Chondrocyte (in vitro differentiated cells): Measurements from ENCODE around the gene ZNF691. TPM values are rescaled to one million over a fixed set of nuclear protein-coding genes. Genes with fewer than 3 reads are reported as not detected.

Experiments
- DNase-seq: peaks from one replicate; pipeline ENCODE4 v3.0.0; 2021; ENCODE audit warnings: mixed read lengths, low spot score
- H3K27ac Mint-ChIP-seq: one replicate; pipeline ENCODE4 v1.8.0; 2021; ENCODE audit warnings: mild to moderate bottlenecking, moderate library complexity, mixed read lengths; ENCODE audit not compliant: unreplicated experiment
- H3K27me3 Mint-ChIP-seq: 2 replicates; pipeline ENCODE4 v1.8.0; 2021; ENCODE audit warnings: low read depth, mixed read lengths
- H3K36me3 Mint-ChIP-seq: 2 replicates; pipeline ENCODE4 v1.8.0; 2021; ENCODE audit warnings: low read depth, mixed read lengths
- H3K4me1 Mint-ChIP-seq: 2 replicates; pipeline ENCODE4 v1.8.0; 2021; ENCODE audit warnings: low read depth, mild to moderate bottlenecking, mixed read lengths
- H3K4me3 Mint-ChIP-seq: one replicate; pipeline ENCODE4 v1.8.0; 2021; ENCODE audit warnings: mild to moderate bottlenecking, moderate library complexity, mixed read lengths; ENCODE audit not compliant: unreplicated experiment
- H3K9me3 Mint-ChIP-seq: 2 replicates; pipeline ENCODE4 v1.8.0; 2021; ENCODE audit warnings: low read depth, mixed read lengths
- total RNA-seq: library from RNA; stranded (reverse); gene quantifications from 3 replicates; pipeline ENCODE4 v1.2.1, GENCODE V29; 2021
- TF ChIP-seq, protein P1 (sequence below): fragments of 200-600 bp; sonication (generic); IDR thresholded peaks from 2 replicates; pipeline ENCODE4 v1.5.0; 2021; ENCODE audit warnings: antibody characterized with exemption, mild to moderate bottlenecking, moderate library complexity

The ZNF691 gene
- total RNA-seq, 1 donor from 2014 or later = 7.4 TPM

DNA sequence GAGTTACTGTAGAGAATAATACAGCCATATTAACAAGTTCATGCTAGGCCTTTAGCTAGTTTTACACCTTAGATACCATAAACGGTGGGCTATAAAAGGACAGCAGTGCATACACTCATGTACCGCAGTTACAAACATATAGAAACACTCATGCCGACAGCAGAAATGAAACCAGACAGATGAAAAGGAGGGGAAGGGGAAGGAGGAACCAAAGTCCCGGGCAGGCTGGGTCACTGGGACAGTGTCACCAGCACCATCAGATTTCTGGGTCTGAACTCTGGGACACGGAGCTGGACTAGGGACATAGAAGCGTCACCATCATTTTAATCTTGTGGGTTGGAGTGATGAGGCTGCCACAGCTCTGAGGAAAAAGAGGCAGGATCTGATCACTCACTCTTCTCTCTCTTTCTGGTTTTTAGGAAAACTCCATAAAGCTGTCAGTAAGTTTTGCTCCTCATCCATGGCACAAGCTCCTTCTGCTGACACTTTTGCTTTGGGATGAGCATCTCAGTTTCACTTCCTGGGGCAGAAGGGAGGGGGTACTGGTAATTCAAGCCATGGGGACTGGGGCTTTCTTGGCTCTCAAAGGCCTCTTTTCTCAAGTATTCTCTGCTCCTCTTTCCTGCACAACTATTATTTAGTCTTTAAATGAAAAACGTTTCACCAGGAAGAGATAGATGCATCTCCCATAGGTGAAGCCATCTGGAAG lies 7.8 kb upstream of the ZNF691 start:
- H3K9me3 Mint-ChIP-seq = no peaks in the 10 kb centered on the region
- no peaks in the 10 kb centered on the region for H3K27me3 Mint-ChIP-seq
- H3K4me3 Mint-ChIP-seq = no peak overlapping the region
- no peak overlapping the region for H3K27ac Mint-ChIP-seq
- H3K36me3 Mint-ChIP-seq = peaks cover 29% of the 10 kb centered on the region
- no peaks in the 10 kb centered on the region for H3K4me1 Mint-ChIP-seq
- no peak for DNase-seq
- TF ChIP-seq, protein P1, sequence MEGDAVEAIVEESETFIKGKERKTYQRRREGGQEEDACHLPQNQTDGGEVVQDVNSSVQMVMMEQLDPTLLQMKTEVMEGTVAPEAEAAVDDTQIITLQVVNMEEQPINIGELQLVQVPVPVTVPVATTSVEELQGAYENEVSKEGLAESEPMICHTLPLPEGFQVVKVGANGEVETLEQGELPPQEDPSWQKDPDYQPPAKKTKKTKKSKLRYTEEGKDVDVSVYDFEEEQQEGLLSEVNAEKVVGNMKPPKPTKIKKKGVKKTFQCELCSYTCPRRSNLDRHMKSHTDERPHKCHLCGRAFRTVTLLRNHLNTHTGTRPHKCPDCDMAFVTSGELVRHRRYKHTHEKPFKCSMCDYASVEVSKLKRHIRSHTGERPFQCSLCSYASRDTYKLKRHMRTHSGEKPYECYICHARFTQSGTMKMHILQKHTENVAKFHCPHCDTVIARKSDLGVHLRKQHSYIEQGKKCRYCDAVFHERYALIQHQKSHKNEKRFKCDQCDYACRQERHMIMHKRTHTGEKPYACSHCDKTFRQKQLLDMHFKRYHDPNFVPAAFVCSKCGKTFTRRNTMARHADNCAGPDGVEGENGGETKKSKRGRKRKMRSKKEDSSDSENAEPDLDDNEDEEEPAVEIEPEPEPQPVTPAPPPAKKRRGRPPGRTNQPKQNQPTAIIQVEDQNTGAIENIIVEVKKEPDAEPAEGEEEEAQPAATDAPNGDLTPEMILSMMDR = no peak

DNA sequence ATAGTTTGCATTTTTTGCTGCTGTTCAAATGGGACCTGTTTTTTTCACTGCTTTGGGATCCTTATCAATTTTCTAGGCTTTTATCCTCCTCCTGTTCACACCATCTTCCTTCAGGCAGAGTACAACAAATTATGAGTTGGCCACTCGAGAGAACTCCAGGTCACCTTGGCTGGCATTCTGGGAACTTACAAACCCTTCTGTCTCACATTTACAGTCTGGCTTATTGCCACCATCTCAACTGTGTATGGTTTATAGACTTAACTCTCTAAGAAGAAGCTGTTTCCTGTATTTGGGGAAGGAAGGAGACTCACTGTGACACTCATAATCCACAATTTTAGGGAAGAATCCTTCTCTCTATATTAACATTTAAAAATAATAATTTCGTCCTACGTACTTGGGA lies 5.4 kb upstream of the ZNF691 start:
- TF ChIP-seq, protein P1 = no peak
- H3K4me3 Mint-ChIP-seq = no peak overlapping the region
- no peaks in the 10 kb centered on the region for H3K9me3 Mint-ChIP-seq
- H3K36me3 Mint-ChIP-seq = peaks cover 24% of the 10 kb centered on the region
- no peaks in the 10 kb centered on the region for H3K27me3 Mint-ChIP-seq
- H3K27ac Mint-ChIP-seq = no peak overlapping the region
- DNase-seq = no peak
- peaks cover 4% of the 10 kb centered on the region for H3K4me1 Mint-ChIP-seq

DNA sequence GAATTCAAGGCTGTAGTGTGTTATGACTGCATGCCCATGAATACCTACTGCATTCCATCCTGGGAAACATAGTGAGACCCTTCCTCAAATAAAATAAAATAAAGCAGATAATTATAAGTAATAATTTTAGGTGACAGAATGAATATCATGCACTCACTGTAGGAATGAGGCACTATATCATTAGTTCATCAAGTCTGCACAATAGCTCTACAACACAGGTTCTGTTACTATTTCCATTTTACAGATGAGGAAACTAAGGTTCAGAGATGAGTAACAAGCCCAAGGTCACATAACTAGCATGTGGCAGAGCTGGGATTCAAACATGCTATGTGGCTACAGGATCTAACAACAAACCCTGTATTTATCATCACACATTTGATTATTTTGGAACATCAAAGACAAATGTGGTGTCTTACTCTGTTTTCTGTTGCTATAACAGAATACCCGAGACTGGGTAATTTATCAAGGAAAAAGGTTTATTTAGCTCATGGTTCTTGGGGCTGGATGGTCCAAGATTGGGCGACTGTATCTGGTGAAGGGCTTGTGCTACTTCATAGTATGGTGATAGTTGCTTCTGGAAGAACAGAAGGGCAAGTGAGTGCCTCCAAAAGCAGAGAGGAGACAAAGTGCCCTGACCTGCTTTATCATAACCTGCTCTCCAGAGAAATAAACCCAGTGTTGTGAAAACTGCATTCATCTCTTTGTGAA lies 4.8 kb upstream of the ZNF691 start:
- Mint-ChIP-seq H3K9me3 (no peaks in the 10 kb centered on the region), H3K27ac (no peak overlapping the region), H3K27me3 (no peaks in the 10 kb centered on the region), H3K36me3 (peaks cover 21% of the 10 kb centered on the region), H3K4me1 (peaks cover 6% of the 10 kb centered on the region), H3K4me3 (no peak overlapping the region)
- DNase-seq = no peak
- TF ChIP-seq, protein P1 = no peak

DNA sequence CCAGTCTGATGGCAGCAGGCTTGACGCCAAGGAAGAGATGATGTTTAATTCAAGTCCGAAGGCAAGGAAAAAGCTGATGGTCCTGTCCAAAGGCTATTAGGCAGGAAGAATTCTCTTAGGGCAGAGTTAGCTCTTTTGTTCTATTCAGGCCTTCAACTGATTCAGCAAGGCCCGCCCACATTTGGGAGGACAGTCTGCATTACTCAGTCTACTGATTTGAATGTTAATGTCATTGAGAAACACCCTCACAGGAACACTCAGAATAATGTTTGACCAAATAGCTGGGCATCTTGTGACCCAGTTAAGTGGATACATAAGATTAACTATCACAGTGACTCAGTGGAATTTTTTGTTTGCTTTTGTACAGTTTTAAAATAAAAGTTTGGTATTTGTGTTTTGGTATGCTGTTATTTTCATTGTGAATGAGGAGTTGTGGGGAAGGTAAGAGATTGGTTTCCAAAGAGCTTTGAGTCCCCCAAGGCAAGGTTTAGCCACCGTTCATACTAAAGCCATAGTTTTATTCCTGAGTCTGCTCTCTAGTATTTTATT lies 1.7 kb upstream of the ZNF691 start:
- H3K4me3 Mint-ChIP-seq = no peak overlapping the region
- H3K9me3 Mint-ChIP-seq = no peaks in the 10 kb centered on the region
- no peaks in the 10 kb centered on the region for H3K27me3 Mint-ChIP-seq
- DNase-seq = no peak
- peaks cover 23% of the 10 kb centered on the region for H3K4me1 Mint-ChIP-seq
- no peak overlapping the region for H3K27ac Mint-ChIP-seq
- peaks cover 22% of the 10 kb centered on the region for H3K36me3 Mint-ChIP-seq
- TF ChIP-seq, protein P1 = no peak

DNA sequence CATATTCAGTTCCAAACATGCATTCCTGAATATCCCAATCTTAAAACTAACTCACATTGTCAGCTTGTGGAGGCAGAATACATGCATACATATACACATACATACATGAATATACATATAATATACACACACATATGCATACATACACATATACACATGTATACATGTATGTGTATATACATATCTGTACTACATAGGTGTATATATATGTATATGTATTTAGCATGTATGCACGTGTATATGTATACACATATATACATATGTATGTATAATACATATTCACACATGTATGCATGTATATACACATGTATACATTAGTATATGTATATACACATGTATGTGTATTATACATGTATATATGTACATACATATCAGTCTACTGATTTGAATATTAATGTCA lies 1.2 kb upstream of the ZNF691 start:
- H3K27me3 Mint-ChIP-seq = no peaks in the 10 kb centered on the region
- no peak for DNase-seq
- peaks cover 26% of the 10 kb centered on the region for H3K36me3 Mint-ChIP-seq
- TF ChIP-seq, protein P1 = no peak
- H3K27ac Mint-ChIP-seq = no peak overlapping the region
- no peak overlapping the region for H3K4me3 Mint-ChIP-seq
- H3K4me1 Mint-ChIP-seq = peaks cover 23% of the 10 kb centered on the region
- H3K9me3 Mint-ChIP-seq = no peaks in the 10 kb centered on the region
